Measurements from ENCODE around the gene IMPACT. TPM values are rescaled to one million over a fixed set of nuclear protein-coding genes. Genes with fewer than 3 reads are reported as not detected.

The IMPACT gene
- total RNA-seq, 4 donors from 2014 or later, result 14.7 to 26.2 (median 15.4) TPM

- DNase-seq (ENCODE audit: low spot score in 2 of 2), result no peak
- 88% methylated on average over 6 of the region's 6 CpGs for WGBS
Observed at GRCh38 chr18:24500766-24501165, 74.3 kb downstream of the IMPACT start.

GRCh38 chr18:24502667-24503523, 76.4 kb downstream of the IMPACT start:
- no peak overlapping the region for H3K4me3 ChIP-seq
- no peaks in the 10 kb centered on the region for H3K9me3 ChIP-seq
- TF ChIP-seq EP300 (IDR thresholded peaks at IDR 0.05) (no peak), POLR2A (IDR thresholded peaks at IDR 0.05) (no peak), CTCF (IDR thresholded peaks at IDR 0.05) (no peak), POLR2AphosphoS5 (IDR thresholded peaks at IDR 0.05) (no peak)
- WGBS, result 82% methylated on average over 7 of the region's 7 CpGs
- H3K27ac ChIP-seq, result no peak overlapping the region
- no peaks in the 10 kb centered on the region for H3K4me1 ChIP-seq
- no peaks in the 10 kb centered on the region for H3K27me3 ChIP-seq
- H3K36me3 ChIP-seq, result no peaks in the 10 kb centered on the region
- DNase-seq (ENCODE audit: low spot score in 2 of 2), result peak in 1 of 2 donors; percentile 24

More at GRCh38 chr18:24500766-24501165, 74.3 kb downstream of the IMPACT start:
- H3K27me3 ChIP-seq, result no peaks in the 10 kb centered on the region
- H3K27ac ChIP-seq, result no peak overlapping the region
- H3K4me3 ChIP-seq, result no peak overlapping the region
- no peaks in the 10 kb centered on the region for H3K4me1 ChIP-seq
- TF ChIP-seq POLR2AphosphoS5 (IDR thresholded peaks at IDR 0.05) (no peak), CTCF (IDR thresholded peaks at IDR 0.05) (no peak), POLR2A (IDR thresholded peaks at IDR 0.05) (no peak), EP300 (IDR thresholded peaks at IDR 0.05) (no peak)
- H3K36me3 ChIP-seq, result no peaks in the 10 kb centered on the region
- H3K9me3 ChIP-seq, result no peaks in the 10 kb centered on the region

Other genes starting within 250 kb of the IMPACT start
- gene OSBPL1A, start 28.8 kb upstream of the IMPACT start, total RNA-seq, result 10 to 100 TPM; 31.0 to 42.2 (median 32.4) TPM
- under 1 TPM in 1 of 4 donors, not detected in 3; 0.40 TPM for gene HRH4, start 34.0 kb downstream of the IMPACT start, total RNA-seq

Measured in suprapubic skin (tissue), 4 donors.